Natural killer cell (primary cell): ENCODE measurements around the gene IL15. TPM values are rescaled to one million over a fixed set of nuclear protein-coding genes. Genes with fewer than 3 reads are reported as not detected.

Experiments used
- ATAC-seq, 3 donors: fragments of 150-1000 bp in 2 of 3; fragments of 200-7000 bp in 1 of 3; cut with Tn5 transposase; 1 replicate in 1 of 3; 2 replicates in 2 of 3; pipeline ENCODE4 v1.10.0; 2021; ENCODE audit warnings: mild to moderate bottlenecking in 2 of 3, moderate library complexity in 2 of 3
- DNase-seq, 2 donors: peaks; one replicate each; pipeline versions ENCODE4 v3.0.0 to v3.0.0-alpha.2; 2013 to 2021; ENCODE audit warnings: mixed read lengths in 1 of 2
- H3K27ac ChIP-seq: one replicate; pipeline ENCODE4 v1.5.1; 2013; ENCODE audit warnings: mild to moderate bottlenecking, low read length
- H3K27me3 ChIP-seq: one replicate; pipeline ENCODE4 v1.6.1; 2013; ENCODE audit warnings: low read length; ENCODE audit not compliant: control insufficient read depth, insufficient read depth
- H3K36me3 ChIP-seq: one replicate; pipeline ENCODE4 v1.6.1; 2013; ENCODE audit warnings: low read length; ENCODE audit not compliant: control insufficient read depth, insufficient read depth
- H3K4me1 ChIP-seq: one replicate; pipeline ENCODE4 v1.6.1; 2013; ENCODE audit warnings: low read length; ENCODE audit not compliant: control insufficient read depth, insufficient read depth
- H3K4me3 ChIP-seq: one replicate; pipeline ENCODE4 v1.5.1; 2013; ENCODE audit warnings: low read length
- H3K9me3 ChIP-seq: one replicate; pipeline ENCODE4 v1.6.1; 2013; ENCODE audit warnings: low read length; ENCODE audit not compliant: control insufficient read depth, insufficient read depth
- H3K27ac Mint-ChIP-seq, 2 donors: one replicate each; pipeline ENCODE4 v1.8.0; 2022; ENCODE audit warnings: mild to moderate bottlenecking in 2 of 2, mixed read lengths in 2 of 2, moderate library complexity in 1 of 2
- H3K27me3 Mint-ChIP-seq, 2 donors: one replicate each; pipeline ENCODE4 v1.8.0; 2022; ENCODE audit warnings: low read depth in 2 of 2, mixed read lengths in 2 of 2
- H3K36me3 Mint-ChIP-seq: one replicate; pipeline ENCODE4 v1.8.0; 2022; ENCODE audit warnings: mixed read lengths
- H3K4me1 Mint-ChIP-seq, 2 donors: one replicate each; pipeline ENCODE4 v1.8.0; 2022; ENCODE audit warnings: mixed read lengths in 2 of 2
- H3K4me3 Mint-ChIP-seq: one replicate; pipeline ENCODE4 v1.8.0; 2022; ENCODE audit warnings: mild to moderate bottlenecking, moderate library complexity, mixed read lengths
- H3K9me3 Mint-ChIP-seq, 2 donors: one replicate each; pipeline ENCODE4 v1.8.0; 2022; ENCODE audit warnings: mixed read lengths in 2 of 2
- CTCF ChIP-seq: fragments of 200-600 bp; IDR thresholded peaks from one replicate; pipeline ENCODE4 v1.8.0; 2022; ENCODE audit warnings: antibody characterized with exemption
- intact Hi-C: fragments of 100-400 bp; cut with micrococcal nuclease; formaldehyde crosslinking; loops from one replicate; pipeline ENCODE4 v1.14.2; 2022
- total RNA-seq, 4 donors: library from RNA; stranded (reverse); fragments of 120-200 nt in 1 of 4; gene quantifications; one replicate each; pipeline versions ENCODE4 v1.2.3 to v1.2.4, GENCODE V29; 2013 to 2022

The IL15 gene
- total RNA-seq, 3 donors from 2014 or later (not counting 1 experiment from before 2014, with no cell fraction given) = 6.0 to 8.1 (median 7.8) TPM

- Mint-ChIP-seq H3K9me3 (no peaks in the 10 kb centered on the region), H3K4me3 (no peak overlapping the region), H3K36me3 (no peaks in the 10 kb centered on the region), H3K27ac (no peak overlapping the region), H3K4me1 (no peaks in the 10 kb centered on the region), H3K27me3 (no peaks in the 10 kb centered on the region)
- no peaks in the 10 kb centered on the region for H3K9me3 ChIP-seq
- no peak for DNase-seq
- no peak overlapping the region for H3K4me3 ChIP-seq
- no peak for ATAC-seq
- H3K4me1 ChIP-seq = no peaks in the 10 kb centered on the region
- intact Hi-C loops = no loop called here
- TF ChIP-seq CTCF = no peak
- no peaks in the 10 kb centered on the region for H3K36me3 ChIP-seq
- H3K27ac ChIP-seq = no peak overlapping the region
- H3K27me3 ChIP-seq = no peaks in the 10 kb centered on the region
Observed at GRCh38 chr4:141782205-141782604, 145.8 kb downstream of the IL15 start.
